B cell (primary cell): ENCODE data around the gene SDK1.

Source experiments
- EZH2 ChIP-seq: IDR thresholded peaks from 2 replicates; pipeline ENCODE4 v1.6.1; 2012; ENCODE audit warnings: borderline replicate concordance, low read depth, mild to moderate bottlenecking, moderate library complexity, low read length; ENCODE audit not compliant: insufficient read depth, poor library complexity, severe bottlenecking
- TF ChIP-seq, protein P1 (sequence below): fragments of 200-600 bp; IDR thresholded peaks from one replicate; pipeline ENCODE4 v1.8.0; 2022; ENCODE audit warnings: antibody characterized with exemption, mild to moderate bottlenecking

DNA sequence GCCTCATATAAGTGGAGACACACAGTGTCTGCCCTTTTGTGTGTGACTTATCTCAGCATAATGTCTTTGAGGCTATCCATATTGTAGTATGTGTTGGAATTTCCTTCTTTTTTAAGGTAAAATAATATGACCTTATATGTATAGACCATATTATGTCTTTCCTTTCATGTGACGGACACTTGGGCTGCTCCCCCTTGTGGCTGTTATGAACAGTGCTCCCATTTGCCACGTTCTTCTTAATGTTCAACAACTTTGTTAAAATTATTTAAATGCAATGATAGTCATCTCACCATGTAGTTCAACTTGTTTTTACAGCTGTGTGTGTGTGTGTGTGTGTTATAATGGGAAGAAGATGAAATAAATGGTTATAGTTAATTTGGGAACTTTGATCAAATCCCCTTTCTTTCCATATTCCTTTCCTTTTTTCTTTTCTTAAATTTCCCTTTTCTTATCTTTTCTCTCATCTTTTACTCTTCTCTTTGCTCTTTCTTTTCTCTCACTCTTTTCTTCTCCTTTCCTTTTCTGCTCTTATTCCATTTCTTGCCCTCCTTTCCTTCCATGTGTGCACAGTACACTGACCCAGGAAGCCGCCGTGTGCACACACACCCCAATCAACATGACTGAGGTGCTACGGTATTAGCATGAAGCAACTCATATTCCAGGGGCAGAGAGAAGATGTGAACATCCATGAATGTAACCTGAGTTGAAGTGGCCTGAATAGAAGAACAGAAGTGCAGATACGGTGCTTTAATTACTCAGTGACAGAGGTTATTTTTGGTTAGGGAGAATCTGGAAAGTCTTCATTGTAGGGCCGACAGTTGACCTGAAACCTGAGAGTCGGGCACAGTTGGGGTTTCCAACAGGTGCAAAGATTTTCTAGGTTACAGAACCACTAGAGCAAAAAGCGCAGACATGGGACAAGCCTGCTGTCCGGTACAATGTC is 596.6 kb downstream of the SDK1 start:
- TF ChIP-seq, protein P1, sequence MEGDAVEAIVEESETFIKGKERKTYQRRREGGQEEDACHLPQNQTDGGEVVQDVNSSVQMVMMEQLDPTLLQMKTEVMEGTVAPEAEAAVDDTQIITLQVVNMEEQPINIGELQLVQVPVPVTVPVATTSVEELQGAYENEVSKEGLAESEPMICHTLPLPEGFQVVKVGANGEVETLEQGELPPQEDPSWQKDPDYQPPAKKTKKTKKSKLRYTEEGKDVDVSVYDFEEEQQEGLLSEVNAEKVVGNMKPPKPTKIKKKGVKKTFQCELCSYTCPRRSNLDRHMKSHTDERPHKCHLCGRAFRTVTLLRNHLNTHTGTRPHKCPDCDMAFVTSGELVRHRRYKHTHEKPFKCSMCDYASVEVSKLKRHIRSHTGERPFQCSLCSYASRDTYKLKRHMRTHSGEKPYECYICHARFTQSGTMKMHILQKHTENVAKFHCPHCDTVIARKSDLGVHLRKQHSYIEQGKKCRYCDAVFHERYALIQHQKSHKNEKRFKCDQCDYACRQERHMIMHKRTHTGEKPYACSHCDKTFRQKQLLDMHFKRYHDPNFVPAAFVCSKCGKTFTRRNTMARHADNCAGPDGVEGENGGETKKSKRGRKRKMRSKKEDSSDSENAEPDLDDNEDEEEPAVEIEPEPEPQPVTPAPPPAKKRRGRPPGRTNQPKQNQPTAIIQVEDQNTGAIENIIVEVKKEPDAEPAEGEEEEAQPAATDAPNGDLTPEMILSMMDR = peak; percentile 91
- no peak for TF ChIP-seq EZH2
